Upper lobe of right lung (tissue), 1 donor: ENCODE measurements around the gene PCNX2. TPM values are rescaled to one million over a fixed set of nuclear protein-coding genes. Genes with fewer than 3 reads are reported as not detected.

Experiments used
- ATAC-seq: fragments of 200-7000 bp; cut with Tn5 transposase; one replicate; pipeline ENCODE4 v1.9.1; 2020; ENCODE audit warnings: mild to moderate bottlenecking, moderate library complexity
- DNase-seq: peaks from one replicate; pipeline ENCODE4 v3.0.0-alpha.2; 2020
- H3K27ac ChIP-seq: fragments of 200-600 bp; one replicate; pipeline ENCODE4 v1.8.0; 2022
- H3K27me3 ChIP-seq: fragments of 200-600 bp; one replicate; pipeline ENCODE4 v1.8.0; 2022; ENCODE audit warnings: mild to moderate bottlenecking
- H3K36me3 ChIP-seq: fragments of 200-600 bp; one replicate; pipeline ENCODE4 v1.8.0; 2022
- H3K4me1 ChIP-seq: fragments of 200-600 bp; one replicate; pipeline ENCODE4 v1.8.0; 2022
- H3K4me3 ChIP-seq: fragments of 200-600 bp; one replicate; pipeline ENCODE4 v1.8.0; 2022; ENCODE audit warnings: mild to moderate bottlenecking
- H3K9me3 ChIP-seq: fragments of 200-600 bp; one replicate; pipeline ENCODE4 v1.8.0; 2022
- CTCF ChIP-seq: fragments of 200-600 bp; IDR thresholded peaks from one replicate; pipeline ENCODE4 v1.8.0; 2022; ENCODE audit warnings: antibody characterized with exemption
- intact Hi-C: fragments of 100-400 bp; cut with DNase I; formaldehyde crosslinking; loops from one replicate; pipeline ENCODE4 v1.11.0; 2022
- total RNA-seq: library from RNA; stranded (reverse); fragmentation: NEBNext Ultra II Directional; extraction: Animal tissue kit (Norgen Biotek cat#: 25700); gene quantifications from one replicate; pipeline ENCODE4 v1.2.1, GENCODE V29; 2021
- donor health status: DM: no; HTN: yes; CAD: no; lungs with severe emphysema.

PCNX2 gene
- total RNA-seq, 1 donor from 2014 or later: 6.8 TPM

GRCh38 chr1:233061265-233061664 lies 234.3 kb downstream of the PCNX2 start:
- H3K27ac ChIP-seq: no peak overlapping the region
- no peaks in the 10 kb centered on the region for H3K9me3 ChIP-seq
- H3K36me3 ChIP-seq: no peaks in the 10 kb centered on the region
- no peak overlapping the region for H3K4me3 ChIP-seq
- no peaks in the 10 kb centered on the region for H3K4me1 ChIP-seq
- H3K27me3 ChIP-seq: no peaks in the 10 kb centered on the region
- ATAC-seq (no peak), DNase-seq (no peak)
- TF ChIP-seq CTCF: no peak
- intact Hi-C loops: no loop called here

GRCh38 chr1:233060461-233060994 lies 235.0 kb downstream of the PCNX2 start:
- H3K9me3 ChIP-seq: no peaks in the 10 kb centered on the region
- H3K4me3 ChIP-seq: no peak overlapping the region
- no peaks in the 10 kb centered on the region for H3K27me3 ChIP-seq
- ATAC-seq (no peak), DNase-seq (no peak)
- H3K27ac ChIP-seq: no peak overlapping the region
- TF ChIP-seq CTCF: no peak
- intact Hi-C loops: no loop called here
- no peaks in the 10 kb centered on the region for H3K36me3 ChIP-seq
- H3K4me1 ChIP-seq: no peaks in the 10 kb centered on the region

GRCh38 chr1:233057836-233058235 lies 237.7 kb downstream of the PCNX2 start:
- H3K36me3 ChIP-seq: no peaks in the 10 kb centered on the region
- H3K9me3 ChIP-seq: no peaks in the 10 kb centered on the region
- H3K4me1 ChIP-seq: no peaks in the 10 kb centered on the region
- intact Hi-C loops: no loop called here
- H3K27ac ChIP-seq: no peak overlapping the region
- H3K4me3 ChIP-seq: no peak overlapping the region
- no peaks in the 10 kb centered on the region for H3K27me3 ChIP-seq
- no peak for DNase-seq
- TF ChIP-seq CTCF: no peak
- no peak for ATAC-seq

- no peaks in the 10 kb centered on the region for H3K4me1 ChIP-seq
- ATAC-seq: no peak
- intact Hi-C loops: no loop called here
- no peaks in the 10 kb centered on the region for H3K9me3 ChIP-seq
- no peak overlapping the region for H3K4me3 ChIP-seq
- no peaks in the 10 kb centered on the region for H3K36me3 ChIP-seq
- H3K27ac ChIP-seq: no peak overlapping the region
- DNase-seq: no peak
- H3K27me3 ChIP-seq: no peaks in the 10 kb centered on the region
- no peak for TF ChIP-seq CTCF
Observed at GRCh38 chr1:233055879-233056641, 239.5 kb downstream of the PCNX2 start.

GRCh38 chr1:233045588-233045987 lies 249.9 kb downstream of the PCNX2 start:
- Histone ChIP-seq H3K9me3 (no peaks in the 10 kb centered on the region), H3K27ac (no peak overlapping the region), H3K27me3 (no peaks in the 10 kb centered on the region), H3K4me3 (no peak overlapping the region), H3K4me1 (no peaks in the 10 kb centered on the region), H3K36me3 (no peaks in the 10 kb centered on the region)
- ATAC-seq (no peak), DNase-seq (no peak)
- no peak for TF ChIP-seq CTCF
- intact Hi-C loops: no loop called here
